ENCODE measurements around the gene MRPS22. TPM values are rescaled to one million over a fixed set of nuclear protein-coding genes. Genes with fewer than 3 reads are reported as not detected.

Gene MRPS22
- total and polyA plus RNA-seq, 8 donors, result 28.4 to 63.0 (median 56.5) TPM

DNA sequence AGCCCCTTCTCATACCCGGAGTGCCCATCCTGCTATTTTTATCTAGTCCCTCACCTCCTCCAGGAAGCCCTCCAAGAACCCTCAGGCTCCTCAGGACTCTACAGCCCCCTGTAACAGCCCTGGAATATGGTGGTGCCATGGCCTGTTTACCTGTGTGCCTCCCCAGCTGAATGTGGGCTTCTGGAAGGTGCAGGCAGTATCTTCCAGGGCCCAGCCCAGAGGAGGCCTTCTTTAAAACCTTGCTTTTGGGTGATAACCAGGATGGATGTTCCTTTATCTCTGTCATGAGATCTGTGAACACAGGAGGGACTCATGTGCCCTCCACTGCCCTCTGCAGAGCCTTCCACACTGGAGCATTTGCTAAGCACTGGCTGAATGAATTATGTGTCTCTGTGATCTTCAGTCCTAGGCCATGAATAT is 36.7 kb upstream of the MRPS22 start:
- Histone ChIP-seq H3K4me3 (no peak overlapping the region), H3K27ac (no peak overlapping the region), H3K27me3 (no peaks in the 10 kb centered on the region), H3K4me1 (no peaks in the 10 kb centered on the region), H3K36me3 (no peaks in the 10 kb centered on the region), H3K9me3 (no peaks in the 10 kb centered on the region)
- no peak for DNase-seq
- TF ChIP-seq, protein P1, sequence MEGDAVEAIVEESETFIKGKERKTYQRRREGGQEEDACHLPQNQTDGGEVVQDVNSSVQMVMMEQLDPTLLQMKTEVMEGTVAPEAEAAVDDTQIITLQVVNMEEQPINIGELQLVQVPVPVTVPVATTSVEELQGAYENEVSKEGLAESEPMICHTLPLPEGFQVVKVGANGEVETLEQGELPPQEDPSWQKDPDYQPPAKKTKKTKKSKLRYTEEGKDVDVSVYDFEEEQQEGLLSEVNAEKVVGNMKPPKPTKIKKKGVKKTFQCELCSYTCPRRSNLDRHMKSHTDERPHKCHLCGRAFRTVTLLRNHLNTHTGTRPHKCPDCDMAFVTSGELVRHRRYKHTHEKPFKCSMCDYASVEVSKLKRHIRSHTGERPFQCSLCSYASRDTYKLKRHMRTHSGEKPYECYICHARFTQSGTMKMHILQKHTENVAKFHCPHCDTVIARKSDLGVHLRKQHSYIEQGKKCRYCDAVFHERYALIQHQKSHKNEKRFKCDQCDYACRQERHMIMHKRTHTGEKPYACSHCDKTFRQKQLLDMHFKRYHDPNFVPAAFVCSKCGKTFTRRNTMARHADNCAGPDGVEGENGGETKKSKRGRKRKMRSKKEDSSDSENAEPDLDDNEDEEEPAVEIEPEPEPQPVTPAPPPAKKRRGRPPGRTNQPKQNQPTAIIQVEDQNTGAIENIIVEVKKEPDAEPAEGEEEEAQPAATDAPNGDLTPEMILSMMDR (IDR thresholded peaks at IDR 0.05), result no peak
- ATAC-seq, result no peak
- intact Hi-C loops (cut with DNase I), result no loop called here

- DNase-seq, result no peak
- TF ChIP-seq, protein P1 (IDR thresholded peaks at IDR 0.05), result no peak
- no peaks in the 10 kb centered on the region for H3K9me3 ChIP-seq
- H3K36me3 ChIP-seq, result no peaks in the 10 kb centered on the region
- no peak for ATAC-seq
- H3K4me3 ChIP-seq, result no peak overlapping the region
- no peak overlapping the region for H3K27ac ChIP-seq
- H3K27me3 ChIP-seq, result no peaks in the 10 kb centered on the region
- H3K4me1 ChIP-seq, result no peaks in the 10 kb centered on the region
- intact Hi-C loops (cut with DNase I), result no loop called here
These were observed 35.9 kb upstream of the MRPS22 start for GRCh38 chr3:139307601-139308555.

DNA sequence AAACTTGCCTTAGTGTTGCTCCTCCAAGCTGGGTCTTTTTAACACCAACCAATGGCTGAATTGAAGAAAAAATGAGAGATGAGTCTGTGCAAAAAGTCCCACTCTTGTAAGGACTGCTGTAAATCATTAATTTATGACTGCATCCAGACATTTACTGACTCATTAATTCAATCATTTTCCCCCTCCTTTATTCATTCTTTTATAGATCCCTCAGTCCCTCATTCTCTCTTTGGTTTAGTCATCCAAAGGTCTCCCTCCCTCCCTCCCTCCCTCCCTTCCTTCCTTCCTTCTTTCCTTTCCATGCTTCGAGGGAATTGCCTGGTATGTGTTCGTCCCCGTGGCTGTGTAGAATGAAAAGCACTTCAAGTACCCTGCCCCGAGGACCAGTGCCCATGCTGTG is 35.3 kb upstream of the MRPS22 start:
- intact Hi-C loops (cut with DNase I), result no loop called here
- DNase-seq (no peak), ATAC-seq (no peak)
- Histone ChIP-seq H3K9me3 (no peaks in the 10 kb centered on the region), H3K27me3 (no peaks in the 10 kb centered on the region), H3K27ac (no peak overlapping the region), H3K4me3 (no peak overlapping the region), H3K4me1 (no peaks in the 10 kb centered on the region), H3K36me3 (no peaks in the 10 kb centered on the region)
- TF ChIP-seq, protein P1 (IDR thresholded peaks at IDR 0.05), result no peak

GRCh38 chr3:139309061-139309591 is 34.7 kb upstream of the MRPS22 start:
- ATAC-seq, result no peak
- Histone ChIP-seq H3K27ac (no peak overlapping the region), H3K9me3 (no peaks in the 10 kb centered on the region)

GRCh38 chr3:139309880-139310279 is 33.9 kb upstream of the MRPS22 start:
- intact Hi-C loops (cut with DNase I), result no loop called here
- Histone ChIP-seq H3K27me3 (no peaks in the 10 kb centered on the region), H3K4me1 (no peaks in the 10 kb centered on the region), H3K36me3 (no peaks in the 10 kb centered on the region), H3K4me3 (no peak overlapping the region), H3K9me3 (no peaks in the 10 kb centered on the region), H3K27ac (no peak overlapping the region)
- DNase-seq (no peak), ATAC-seq (no peak)
- TF ChIP-seq, protein P1 (IDR thresholded peaks at IDR 0.05), result no peak

More at GRCh38 chr3:139309061-139309591, 34.7 kb upstream of the MRPS22 start:
- no peak overlapping the region for H3K4me3 ChIP-seq
- TF ChIP-seq, protein P1 (IDR thresholded peaks at IDR 0.05), result no peak
- H3K36me3 ChIP-seq, result no peaks in the 10 kb centered on the region
- H3K4me1 ChIP-seq, result no peaks in the 10 kb centered on the region
- no peaks in the 10 kb centered on the region for H3K27me3 ChIP-seq
- no peak for DNase-seq
- intact Hi-C loops (cut with DNase I), result no loop called here
